Activated CD8-positive, alpha-beta T cell treated with anti-CD3 and anti-CD28 coated beads, Interleukin-2, amount 10 ng/mL, durations not matched to agents 7 days and 5 days (primary cell): Measurements from ENCODE around the gene SLCO1A2. TPM values are rescaled to one million over a fixed set of nuclear protein-coding genes. Genes with fewer than 3 reads are reported as not detected.

Experiments used
- ATAC-seq: fragments of 150-1000 bp; cut with Tn5 transposase; one replicate; pipeline ENCODE4 v1.10.0; 2021; ENCODE audit warnings: moderate library complexity
- CTCF ChIA-PET: fragments of 350-600 bp; sonication (Branson Sonifier 250); formaldehyde crosslinking; loops from one replicate; lab custom pipeline; 2021; ENCODE audit warnings: antibody characterized with exemption; lab: Charles Lee
- POLR2A ChIA-PET: fragments of 350-600 bp; sonication (Branson Sonifier 250); formaldehyde crosslinking; loops from one replicate; lab custom pipeline; 2021; ENCODE audit warnings: antibody characterized with exemption; lab: Charles Lee
- DNase-seq: peaks from one replicate; pipeline ENCODE4 v3.0.0-alpha.2; 2020
- H3K27ac Mint-ChIP-seq: one replicate; pipeline ENCODE4 v1.8.0; 2021; ENCODE audit warnings: mild to moderate bottlenecking, mixed read lengths
- H3K27me3 Mint-ChIP-seq: one replicate; pipeline ENCODE4 v1.8.0; 2021; ENCODE audit warnings: low read depth, mixed read lengths
- H3K36me3 Mint-ChIP-seq: one replicate; pipeline ENCODE4 v1.8.0; 2021; ENCODE audit warnings: low read depth, mixed read lengths
- H3K4me1 Mint-ChIP-seq: one replicate; pipeline ENCODE4 v1.8.0; 2021; ENCODE audit warnings: low read depth, mixed read lengths
- H3K4me3 Mint-ChIP-seq: one replicate; pipeline ENCODE4 v1.8.0; 2021; ENCODE audit warnings: mild to moderate bottlenecking, mixed read lengths
- H3K9me3 Mint-ChIP-seq: one replicate; pipeline ENCODE4 v1.8.0; 2022; ENCODE audit warnings: mixed read lengths; ENCODE audit not compliant: insufficient read depth
- total RNA-seq, 2 experiments: library from RNA; stranded (reverse); gene quantifications; one replicate each; pipeline ENCODE4 v1.2.3, GENCODE V29; 2021

Gene SLCO1A2
- total RNA-seq, 2 experiments from 2014 or later = not detected

DNA sequence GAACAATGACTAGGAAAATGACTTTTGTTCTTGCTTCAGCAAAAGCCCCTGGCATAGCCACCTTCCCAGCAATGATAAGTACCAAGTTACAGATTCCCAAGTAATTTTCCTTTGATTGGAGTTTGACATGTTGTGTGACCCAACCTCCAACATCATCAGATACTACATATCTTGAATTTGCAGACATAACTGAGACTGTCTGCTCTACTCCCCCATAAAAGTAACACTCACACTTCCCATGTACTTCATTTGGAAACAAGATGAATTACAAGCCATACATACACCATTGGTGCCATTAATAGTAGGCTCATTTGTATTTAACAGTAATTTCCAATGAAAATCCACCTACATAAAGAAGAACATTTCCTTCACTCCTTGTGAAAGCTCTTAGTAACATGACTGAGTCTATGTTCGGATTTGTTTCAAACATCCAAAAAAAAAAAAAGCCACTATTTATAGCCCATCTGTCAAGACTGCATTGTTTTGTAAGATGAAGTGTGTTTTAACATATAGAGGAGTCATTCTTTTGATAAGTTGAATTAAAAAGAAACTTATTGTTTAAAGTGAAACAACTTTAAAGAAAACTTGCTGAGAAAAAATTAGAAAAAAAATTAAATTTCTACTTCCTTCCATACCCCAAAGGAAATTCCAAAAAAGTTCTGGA is 12.0 kb upstream of the SLCO1A2 start:
- Mint-ChIP-seq H3K27ac (no peak overlapping the region), H3K9me3 (no peaks in the 10 kb centered on the region), H3K27me3 (no peaks in the 10 kb centered on the region), H3K4me3 (no peak overlapping the region), H3K4me1 (no peaks in the 10 kb centered on the region), H3K36me3 (no peaks in the 10 kb centered on the region)
- DNase-seq = no peak
- ChIA-PET POLR2A (no interaction called here), CTCF (no interaction called here)
- no peak for ATAC-seq

DNA sequence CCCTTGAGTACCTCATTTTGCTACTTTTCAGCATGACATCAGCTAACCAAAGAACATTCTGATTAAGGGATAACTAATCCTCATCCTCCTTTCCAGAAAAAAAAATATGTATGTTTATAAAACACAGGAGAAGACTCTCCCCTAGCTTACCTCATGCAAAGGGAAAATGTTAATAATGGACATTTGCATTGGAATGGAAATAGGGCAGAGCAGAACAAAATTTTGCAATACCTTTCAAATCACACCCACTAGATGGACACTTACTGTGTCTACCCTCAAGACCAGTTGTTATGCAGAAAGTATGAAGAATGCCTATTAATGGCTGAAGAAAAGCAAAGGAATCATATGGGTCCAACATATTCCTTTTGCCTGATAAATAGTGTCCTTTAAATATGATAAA is 8.9 kb upstream of the SLCO1A2 start:
- DNase-seq = no peak
- Mint-ChIP-seq H3K9me3 (no peaks in the 10 kb centered on the region), H3K27me3 (no peaks in the 10 kb centered on the region), H3K4me1 (no peaks in the 10 kb centered on the region), H3K4me3 (no peak overlapping the region), H3K36me3 (no peaks in the 10 kb centered on the region), H3K27ac (no peak overlapping the region)
- ATAC-seq = no peak
- POLR2A ChIA-PET = no interaction called here
- CTCF ChIA-PET = no interaction called here

DNA sequence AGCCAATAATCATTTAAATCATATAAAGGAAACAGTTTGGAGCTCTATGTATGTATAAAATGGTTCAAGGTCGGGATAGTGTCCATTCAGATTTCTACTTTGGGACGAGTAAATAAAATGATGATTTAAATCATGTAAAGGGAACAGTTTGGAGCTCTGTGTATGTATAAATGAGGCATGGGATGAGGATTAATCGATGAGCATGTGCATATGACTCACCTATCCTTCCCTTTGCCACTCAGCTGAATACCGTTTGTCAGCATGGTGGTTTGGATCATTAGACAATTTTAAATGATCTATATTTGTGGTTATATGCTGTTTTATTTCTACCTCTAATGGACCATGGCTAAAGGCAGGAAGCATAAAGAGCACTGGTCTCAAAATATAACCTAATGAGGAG is 7.1 kb upstream of the SLCO1A2 start:
- no peak for ATAC-seq
- Mint-ChIP-seq H3K4me1 (no peaks in the 10 kb centered on the region), H3K4me3 (no peak overlapping the region), H3K36me3 (no peaks in the 10 kb centered on the region), H3K27ac (no peak overlapping the region), H3K9me3 (no peaks in the 10 kb centered on the region), H3K27me3 (no peaks in the 10 kb centered on the region)
- ChIA-PET POLR2A (no interaction called here), CTCF (no interaction called here)
- DNase-seq = no peak

DNA sequence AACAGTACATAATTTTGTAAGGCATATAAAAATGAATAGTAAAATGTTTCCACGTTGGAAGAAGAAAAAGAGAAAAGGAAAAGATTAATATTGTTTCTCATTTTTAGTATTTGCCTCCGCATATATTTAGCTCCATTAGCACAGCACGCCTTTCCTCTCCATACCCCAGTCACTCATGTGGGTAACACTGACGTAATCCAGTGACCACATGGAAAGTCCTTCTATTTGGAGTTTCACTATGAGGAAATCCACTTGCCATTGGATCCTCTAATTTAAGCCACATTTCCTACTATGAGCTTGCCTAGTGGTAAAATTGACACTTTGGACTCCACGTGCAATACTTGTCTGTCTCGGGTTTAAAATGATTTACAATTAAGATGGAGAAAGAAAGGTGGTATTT is 5.7 kb upstream of the SLCO1A2 start:
- H3K27me3 Mint-ChIP-seq = no peaks in the 10 kb centered on the region
- no peak overlapping the region for H3K27ac Mint-ChIP-seq
- no peaks in the 10 kb centered on the region for H3K4me1 Mint-ChIP-seq
- H3K9me3 Mint-ChIP-seq = no peaks in the 10 kb centered on the region
- ChIA-PET POLR2A (interaction anchor here (0.6 kb wide), 1 partner anchor 72 kb away, joined by 3 read pairs; no protein-coding TSS in a partner anchor), CTCF (no interaction called here)
- DNase-seq (no peak), ATAC-seq (no peak)
- no peak overlapping the region for H3K4me3 Mint-ChIP-seq
- no peaks in the 10 kb centered on the region for H3K36me3 Mint-ChIP-seq

DNA sequence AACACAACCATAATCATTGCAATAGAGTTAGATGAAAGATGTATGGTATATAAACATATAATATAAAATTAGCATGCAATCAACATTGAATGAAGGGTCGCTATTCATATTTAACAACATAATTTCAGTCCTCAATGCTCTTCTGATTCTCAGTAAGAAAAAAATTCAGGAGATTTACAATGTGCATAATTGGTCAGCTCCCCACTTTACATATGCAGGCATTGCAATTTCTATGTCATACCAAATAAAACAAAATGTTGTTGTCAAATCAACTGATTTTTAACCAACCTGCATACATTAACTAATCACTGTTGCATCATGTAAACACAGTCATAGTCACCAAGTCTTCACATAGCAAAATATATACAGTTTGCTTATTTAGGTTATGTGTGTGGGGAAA is 5.2 kb upstream of the SLCO1A2 start:
- Mint-ChIP-seq H3K36me3 (no peaks in the 10 kb centered on the region), H3K4me3 (no peak overlapping the region), H3K4me1 (no peaks in the 10 kb centered on the region), H3K27ac (no peak overlapping the region), H3K9me3 (no peaks in the 10 kb centered on the region), H3K27me3 (no peaks in the 10 kb centered on the region)
- ATAC-seq (no peak), DNase-seq (no peak)
- POLR2A ChIA-PET = interaction anchor here (0.6 kb wide), 1 partner anchor 72 kb away, joined by 3 read pairs; no protein-coding TSS in a partner anchor
- CTCF ChIA-PET = no interaction called here

DNA sequence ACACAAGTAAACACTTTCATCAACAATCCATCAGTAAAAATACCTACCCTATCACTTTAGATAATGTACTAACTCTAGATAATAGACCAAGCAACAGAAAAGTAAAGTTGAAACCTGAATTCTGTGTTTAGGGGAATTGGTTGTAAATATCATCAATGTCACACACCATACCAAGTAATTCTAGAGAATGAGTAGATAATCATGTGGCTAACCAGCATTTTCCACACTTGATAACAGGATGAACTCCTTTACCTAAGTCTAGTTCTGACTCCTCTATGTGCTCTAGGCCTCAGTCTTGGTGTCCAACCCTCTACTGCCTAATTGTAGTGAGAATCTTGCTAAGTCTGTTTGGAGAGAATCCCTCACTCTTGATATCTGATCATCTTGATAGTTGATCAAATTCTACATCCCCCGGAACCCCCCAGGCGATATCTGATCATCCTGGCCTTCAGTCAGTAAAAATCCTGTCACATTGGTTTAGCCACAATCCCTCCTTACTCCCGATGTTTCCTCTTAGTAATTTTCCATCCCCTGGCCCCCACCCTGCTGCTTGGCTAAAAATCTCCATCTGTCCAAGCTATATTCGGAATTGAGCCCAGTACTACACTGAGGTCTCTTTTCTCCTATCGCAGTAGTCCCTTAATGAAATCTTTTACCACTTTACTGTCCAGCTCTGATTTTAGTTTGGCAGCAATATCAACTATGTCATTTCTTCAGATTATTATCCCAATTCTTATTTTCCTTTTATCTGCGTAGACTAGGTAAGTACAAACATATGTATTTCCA is 3.4 kb upstream of the SLCO1A2 start:
- ChIA-PET CTCF (no interaction called here), POLR2A (no interaction called here)
- Mint-ChIP-seq H3K27me3 (no peaks in the 10 kb centered on the region), H3K4me3 (no peak overlapping the region), H3K4me1 (no peaks in the 10 kb centered on the region), H3K36me3 (no peaks in the 10 kb centered on the region), H3K9me3 (no peaks in the 10 kb centered on the region), H3K27ac (no peak overlapping the region)
- DNase-seq (no peak), ATAC-seq (no peak)

DNA sequence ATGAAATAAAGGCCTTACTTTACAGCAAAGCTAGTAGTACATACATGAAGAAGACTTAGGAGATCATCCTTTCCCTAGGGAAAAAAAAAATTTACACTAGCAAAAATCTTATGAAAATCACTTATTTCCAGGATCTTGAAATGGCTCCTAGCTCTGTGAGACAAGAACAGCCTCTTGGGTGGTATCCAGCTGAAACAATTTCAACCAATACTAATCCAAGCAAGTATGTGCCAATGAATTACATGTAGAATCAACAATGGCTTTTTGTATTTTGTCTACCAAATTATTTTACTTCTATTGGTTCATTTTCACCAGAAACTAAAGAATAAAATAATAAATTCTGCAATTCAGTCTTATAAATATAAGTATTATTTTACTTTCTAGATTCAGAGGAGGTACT is 2.7 kb upstream of the SLCO1A2 start:
- H3K4me3 Mint-ChIP-seq = no peak overlapping the region
- H3K9me3 Mint-ChIP-seq = no peaks in the 10 kb centered on the region
- H3K27me3 Mint-ChIP-seq = no peaks in the 10 kb centered on the region
- ATAC-seq (no peak), DNase-seq (no peak)
- no peaks in the 10 kb centered on the region for H3K4me1 Mint-ChIP-seq
- CTCF ChIA-PET = no interaction called here
- no peaks in the 10 kb centered on the region for H3K36me3 Mint-ChIP-seq
- no peak overlapping the region for H3K27ac Mint-ChIP-seq
- POLR2A ChIA-PET = no interaction called here

DNA sequence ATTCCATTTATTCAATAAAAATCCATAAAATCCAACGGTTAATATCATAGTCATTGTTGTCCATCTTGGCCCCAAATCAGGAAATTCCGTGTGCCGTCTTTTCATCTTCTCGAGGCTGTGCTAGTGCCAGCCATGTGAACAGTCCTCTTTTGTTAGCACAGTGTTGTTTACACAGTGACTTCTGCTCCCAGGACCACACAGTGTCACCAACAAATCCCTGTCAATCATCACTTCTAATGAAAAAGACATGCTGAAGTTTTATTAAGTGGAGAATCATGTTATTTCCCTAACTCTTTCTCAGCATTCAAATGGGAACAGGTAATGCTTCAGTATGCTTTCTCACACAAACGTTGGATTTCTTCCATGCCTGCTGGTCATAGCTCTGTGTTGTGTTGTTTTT is 1.9 kb upstream of the SLCO1A2 start:
- Mint-ChIP-seq H3K9me3 (peaks cover 3% of the 10 kb centered on the region), H3K27me3 (no peaks in the 10 kb centered on the region), H3K36me3 (no peaks in the 10 kb centered on the region), H3K27ac (no peak overlapping the region), H3K4me1 (no peaks in the 10 kb centered on the region), H3K4me3 (no peak overlapping the region)
- ATAC-seq = no peak
- no peak for DNase-seq
- ChIA-PET POLR2A (no interaction called here), CTCF (no interaction called here)

DNA sequence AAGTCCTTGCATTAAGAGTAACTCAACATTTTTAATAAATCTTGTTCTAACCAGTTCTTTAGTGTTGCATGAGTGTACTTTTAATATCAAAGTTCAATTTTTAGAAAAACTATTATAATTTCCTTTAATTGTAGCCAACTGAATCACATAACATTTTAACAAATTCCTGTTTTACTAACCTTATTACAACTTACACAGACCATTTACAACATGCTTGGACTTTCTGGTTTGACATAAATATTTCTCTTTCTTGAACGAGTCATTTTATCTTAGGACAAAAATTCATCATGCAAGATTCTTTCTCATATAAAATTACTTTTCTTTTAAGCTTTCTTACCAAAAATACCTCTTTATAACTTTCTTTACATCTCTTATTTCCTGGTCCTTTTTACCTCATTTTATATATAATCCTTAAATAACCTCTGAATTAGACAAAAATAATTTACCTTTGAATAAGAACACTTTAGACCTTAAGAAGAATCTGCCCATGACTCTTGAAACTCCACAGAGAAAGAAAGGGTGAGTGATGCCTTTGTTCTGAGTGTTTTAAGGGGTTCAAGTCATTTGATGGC is 3.9 kb downstream of the SLCO1A2 start:
- Mint-ChIP-seq H3K4me3 (no peak overlapping the region), H3K27me3 (no peaks in the 10 kb centered on the region), H3K27ac (no peak overlapping the region), H3K9me3 (peaks cover 12% of the 10 kb centered on the region), H3K4me1 (no peaks in the 10 kb centered on the region), H3K36me3 (no peaks in the 10 kb centered on the region)
- CTCF ChIA-PET = no interaction called here
- DNase-seq (no peak), ATAC-seq (no peak)
- POLR2A ChIA-PET = no interaction called here

DNA sequence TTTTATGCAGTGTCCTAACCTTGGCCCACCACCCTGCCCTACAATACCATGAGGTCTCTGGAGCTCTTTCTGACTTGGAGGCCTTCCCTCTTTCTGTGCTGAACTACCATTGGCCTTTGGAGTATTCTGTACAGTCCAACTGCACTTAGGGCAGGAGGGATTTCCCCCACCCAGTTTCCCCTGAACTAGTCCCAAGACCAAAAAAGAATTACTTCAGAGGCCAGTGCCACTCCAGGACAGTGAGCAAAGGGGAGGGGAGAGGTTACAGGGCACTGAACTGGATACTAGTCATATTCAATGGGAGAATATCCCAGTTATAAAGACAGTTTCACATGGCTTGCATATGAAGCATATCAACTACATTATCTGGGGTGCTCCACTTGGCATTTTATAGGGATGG is 6.1 kb downstream of the SLCO1A2 start:
- no peaks in the 10 kb centered on the region for H3K4me1 Mint-ChIP-seq
- ChIA-PET CTCF (no interaction called here), POLR2A (no interaction called here)
- H3K27ac Mint-ChIP-seq = no peak overlapping the region
- H3K9me3 Mint-ChIP-seq = peaks cover 12% of the 10 kb centered on the region
- ATAC-seq = no peak
- no peaks in the 10 kb centered on the region for H3K36me3 Mint-ChIP-seq
- H3K27me3 Mint-ChIP-seq = no peaks in the 10 kb centered on the region
- no peak overlapping the region for H3K4me3 Mint-ChIP-seq
- no peak for DNase-seq

DNA sequence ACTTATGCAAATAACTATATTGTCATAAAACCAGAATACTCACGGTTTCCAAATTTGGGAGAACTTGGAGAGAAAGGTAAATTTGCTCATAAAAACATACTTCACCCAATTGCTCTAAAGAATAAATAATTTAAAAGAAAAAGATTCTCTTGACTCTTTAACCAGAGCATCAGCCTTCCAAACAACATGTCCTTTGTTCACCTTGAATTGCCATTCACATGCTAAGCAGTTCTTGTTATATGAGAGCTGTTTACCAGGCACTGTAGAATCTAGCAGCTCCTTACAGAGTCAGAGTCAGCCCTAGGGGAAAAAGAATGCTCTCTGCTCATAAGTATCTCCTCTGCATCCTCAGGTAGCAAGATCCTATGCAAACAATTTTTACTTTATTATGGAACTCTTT is 10.2 kb downstream of the SLCO1A2 start:
- Mint-ChIP-seq H3K4me3 (no peak overlapping the region), H3K9me3 (no peaks in the 10 kb centered on the region), H3K27ac (no peak overlapping the region), H3K4me1 (no peaks in the 10 kb centered on the region), H3K36me3 (no peaks in the 10 kb centered on the region), H3K27me3 (no peaks in the 10 kb centered on the region)
- POLR2A ChIA-PET = no interaction called here
- CTCF ChIA-PET = interaction anchor here (1.3 kb wide), 1 partner anchor 20 kb away, joined by 3 read pairs; no protein-coding TSS in a partner anchor
- no peak for DNase-seq
- ATAC-seq = no peak

DNA sequence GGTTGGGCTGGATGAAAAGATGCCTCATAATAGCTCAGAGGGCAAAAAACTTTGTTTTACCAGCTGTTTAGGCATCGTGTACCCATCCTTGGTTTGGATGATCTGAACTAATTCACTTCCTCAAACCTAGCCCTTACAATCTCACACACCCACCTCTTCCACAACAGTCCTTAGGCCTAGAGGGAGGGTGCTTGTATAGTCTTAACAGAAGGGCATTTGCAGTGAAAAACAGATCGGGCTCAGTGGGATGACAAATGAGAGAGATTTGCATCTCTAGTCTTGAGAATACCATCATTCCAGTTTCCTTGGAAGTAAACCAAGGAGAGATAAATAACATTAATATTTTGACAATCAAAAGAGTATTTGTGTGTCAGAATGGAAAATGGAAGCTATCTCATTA is 11.0 kb downstream of the SLCO1A2 start:
- no peak overlapping the region for H3K27ac Mint-ChIP-seq
- POLR2A ChIA-PET = no interaction called here
- DNase-seq (no peak), ATAC-seq (no peak)
- no peak overlapping the region for H3K4me3 Mint-ChIP-seq
- no peaks in the 10 kb centered on the region for H3K27me3 Mint-ChIP-seq
- H3K9me3 Mint-ChIP-seq = no peaks in the 10 kb centered on the region
- CTCF ChIA-PET = interaction anchor here (1.3 kb wide), 1 partner anchor 19 kb away, joined by 3 read pairs; no protein-coding TSS in a partner anchor
- no peaks in the 10 kb centered on the region for H3K4me1 Mint-ChIP-seq
- no peaks in the 10 kb centered on the region for H3K36me3 Mint-ChIP-seq
